Measurements from ENCODE around the gene SIAE. TPM values are rescaled to one million over a fixed set of nuclear protein-coding genes. Genes with fewer than 3 reads are reported as not detected.

The SIAE gene
- total RNA-seq (10 to 100 TPM in 1 of 2 donors, 1 to 10 TPM in 1; 6.8 to 15.0 TPM), total RNA-seq (0.70 to 5.7 reads per million in 2 donors)

- Mint-ChIP-seq H3K4me1 (peaks cover 29% of the 10 kb centered on the region), H3K36me3 (ENCODE audit: low read depth) (no peaks in the 10 kb centered on the region), H3K4me3 (peak within 1 kb of the TSS; percentile 87), H3K27ac (peak within 1 kb of the TSS; percentile 97), H3K27me3 (no peaks in the 10 kb centered on the region)
- no peaks in the 10 kb centered on the region for H3K9me3 ChIP-seq (ENCODE audit: control insufficient read depth, low read length, poor library complexity, severe bottlenecking)
- ATAC-seq (peak; percentile 86), DNase-seq (peak; percentile 73 to 82 (median 76))
These were observed at the start of gene SIAE, which contains the start of gene SPA17 for GRCh38 chr11:124673333-124674167. Gene SIAE, minus strand, starts transcription at chr11:124673739. Its CDS starts 31 bp downstream, at chr11:124673708. Gene SPA17, plus strand, starts transcription at chr11:124673904. Its CDS starts 1,361 bp downstream, at chr11:124675265.

GRCh38 chr11:124722176-124722575, 48.6 kb upstream of the SIAE start:
- H3K36me3 Mint-ChIP-seq (ENCODE audit: low read depth): peaks cover 2% of the 10 kb centered on the region
- H3K4me1 Mint-ChIP-seq: peaks cover 31% of the 10 kb centered on the region
- H3K9me3 ChIP-seq (ENCODE audit: control insufficient read depth, low read length, poor library complexity, severe bottlenecking): no peaks in the 10 kb centered on the region
- no peak overlapping the region for H3K27ac Mint-ChIP-seq
- DNase-seq: no peak
- ATAC-seq: no peak
- peaks cover 76% of the 10 kb centered on the region for H3K27me3 Mint-ChIP-seq
- H3K4me3 Mint-ChIP-seq: no peak overlapping the region

GRCh38 chr11:124719534-124719933, 46.0 kb upstream of the SIAE start:
- ATAC-seq (no peak), DNase-seq (no peak)
- Mint-ChIP-seq H3K27me3 (peaks cover 76% of the 10 kb centered on the region), H3K36me3 (ENCODE audit: low read depth) (no peaks in the 10 kb centered on the region), H3K27ac (no peak overlapping the region), H3K4me1 (peaks cover 23% of the 10 kb centered on the region), H3K4me3 (no peak overlapping the region)
- no peaks in the 10 kb centered on the region for H3K9me3 ChIP-seq (ENCODE audit: control insufficient read depth, low read length, poor library complexity, severe bottlenecking)

GRCh38 chr11:124718801-124719200, 45.3 kb upstream of the SIAE start:
- H3K4me3 Mint-ChIP-seq: peak overlapping the region; percentile 87
- H3K36me3 Mint-ChIP-seq (ENCODE audit: low read depth): no peaks in the 10 kb centered on the region
- no peaks in the 10 kb centered on the region for H3K9me3 ChIP-seq (ENCODE audit: control insufficient read depth, low read length, poor library complexity, severe bottlenecking)
- H3K4me1 Mint-ChIP-seq: peaks cover 23% of the 10 kb centered on the region
- DNase-seq (no peak), ATAC-seq (no peak)
- peaks cover 76% of the 10 kb centered on the region for H3K27me3 Mint-ChIP-seq
- H3K27ac Mint-ChIP-seq: no peak overlapping the region

- H3K4me3 Mint-ChIP-seq: peak overlapping the region; percentile 87
- H3K9me3 ChIP-seq (ENCODE audit: control insufficient read depth, low read length, poor library complexity, severe bottlenecking): peaks cover 1% of the 10 kb centered on the region
- DNase-seq: peak in 1 of 3 donors; percentile 13
- peak overlapping the region; percentile 79 for H3K27ac Mint-ChIP-seq
- H3K36me3 Mint-ChIP-seq (ENCODE audit: low read depth): peaks cover 2% of the 10 kb centered on the region
- peaks cover 23% of the 10 kb centered on the region for H3K4me1 Mint-ChIP-seq
- peaks cover 80% of the 10 kb centered on the region for H3K27me3 Mint-ChIP-seq
- peak; percentile 80 for ATAC-seq
These were observed 44.5 kb upstream of the SIAE start for GRCh38 chr11:124717786-124718651.

- H3K27me3 Mint-ChIP-seq: peaks cover 75% of the 10 kb centered on the region
- peaks cover 3% of the 10 kb centered on the region for H3K36me3 Mint-ChIP-seq (ENCODE audit: low read depth)
- peaks cover 17% of the 10 kb centered on the region for H3K4me1 Mint-ChIP-seq
- DNase-seq: no peak
- no peak for ATAC-seq
- H3K27ac Mint-ChIP-seq: peak overlapping the region; percentile 79
- peaks cover 2% of the 10 kb centered on the region for H3K9me3 ChIP-seq (ENCODE audit: control insufficient read depth, low read length, poor library complexity, severe bottlenecking)
- peak overlapping the region; percentile 87 for H3K4me3 Mint-ChIP-seq
These were observed 43.9 kb upstream of the SIAE start for GRCh38 chr11:124717421-124717785.

GRCh38 chr11:124716591-124716990, 43.1 kb upstream of the SIAE start:
- peaks cover 67% of the 10 kb centered on the region for H3K27me3 Mint-ChIP-seq
- peaks cover 12% of the 10 kb centered on the region for H3K4me1 Mint-ChIP-seq

GRCh38 chr11:124712392-124712791, 38.9 kb upstream of the SIAE start:
- no peak for DNase-seq
- ATAC-seq: no peak
- H3K36me3 Mint-ChIP-seq (ENCODE audit: low read depth): peaks cover 5% of the 10 kb centered on the region
- H3K4me1 Mint-ChIP-seq: peaks cover under 1% of the 10 kb centered on the region
- H3K9me3 ChIP-seq (ENCODE audit: control insufficient read depth, low read length, poor library complexity, severe bottlenecking): peaks cover 4% of the 10 kb centered on the region
- H3K27ac Mint-ChIP-seq: peak overlapping the region; percentile 59
- H3K27me3 Mint-ChIP-seq: peaks cover 35% of the 10 kb centered on the region
- no peak overlapping the region for H3K4me3 Mint-ChIP-seq

More at GRCh38 chr11:124716591-124716990, 43.1 kb upstream of the SIAE start:
- peaks cover 2% of the 10 kb centered on the region for H3K9me3 ChIP-seq (ENCODE audit: control insufficient read depth, low read length, poor library complexity, severe bottlenecking)
- H3K27ac Mint-ChIP-seq: no peak overlapping the region
- ATAC-seq (no peak), DNase-seq (no peak)
- peaks cover 3% of the 10 kb centered on the region for H3K36me3 Mint-ChIP-seq (ENCODE audit: low read depth)
- peak overlapping the region; percentile 25 for H3K4me3 Mint-ChIP-seq

- peaks cover 2% of the 10 kb centered on the region for H3K9me3 ChIP-seq (ENCODE audit: control insufficient read depth, low read length, poor library complexity, severe bottlenecking)
- H3K27ac Mint-ChIP-seq: no peak overlapping the region
- DNase-seq (no peak), ATAC-seq (no peak)
- no peaks in the 10 kb centered on the region for H3K27me3 Mint-ChIP-seq
- peaks cover 3% of the 10 kb centered on the region for H3K36me3 Mint-ChIP-seq (ENCODE audit: low read depth)
- no peak overlapping the region for H3K4me3 Mint-ChIP-seq
- H3K4me1 Mint-ChIP-seq: no peaks in the 10 kb centered on the region
These were observed 34.3 kb upstream of the SIAE start for GRCh38 chr11:124707829-124708228.

GRCh38 chr11:124700028-124700427, 26.5 kb upstream of the SIAE start:
- H3K27me3 Mint-ChIP-seq: no peaks in the 10 kb centered on the region
- no peaks in the 10 kb centered on the region for H3K4me1 Mint-ChIP-seq
- no peak overlapping the region for H3K4me3 Mint-ChIP-seq

GRCh38 chr11:124699547-124699946, 26.0 kb upstream of the SIAE start:
- H3K9me3 ChIP-seq (ENCODE audit: control insufficient read depth, low read length, poor library complexity, severe bottlenecking): no peaks in the 10 kb centered on the region
- H3K36me3 Mint-ChIP-seq (ENCODE audit: low read depth): peaks cover 2% of the 10 kb centered on the region
- no peaks in the 10 kb centered on the region for H3K27me3 Mint-ChIP-seq
- H3K4me1 Mint-ChIP-seq: no peaks in the 10 kb centered on the region
- no peak overlapping the region for H3K27ac Mint-ChIP-seq
- DNase-seq (no peak), ATAC-seq (no peak)
- H3K4me3 Mint-ChIP-seq: no peak overlapping the region

More at GRCh38 chr11:124700028-124700427, 26.5 kb upstream of the SIAE start:
- H3K9me3 ChIP-seq (ENCODE audit: control insufficient read depth, low read length, poor library complexity, severe bottlenecking): no peaks in the 10 kb centered on the region
- Mint-ChIP-seq H3K27ac (no peak overlapping the region), H3K36me3 (ENCODE audit: low read depth) (peaks cover 2% of the 10 kb centered on the region)
- ATAC-seq (no peak), DNase-seq (no peak)

GRCh38 chr11:124693142-124693541, 19.6 kb upstream of the SIAE start:
- no peaks in the 10 kb centered on the region for H3K9me3 ChIP-seq (ENCODE audit: control insufficient read depth, low read length, poor library complexity, severe bottlenecking)
- H3K36me3 Mint-ChIP-seq (ENCODE audit: low read depth): peaks cover 2% of the 10 kb centered on the region
- H3K27me3 Mint-ChIP-seq: no peaks in the 10 kb centered on the region
- no peak overlapping the region for H3K4me3 Mint-ChIP-seq
- DNase-seq: no peak
- no peak overlapping the region for H3K27ac Mint-ChIP-seq
- H3K4me1 Mint-ChIP-seq: no peaks in the 10 kb centered on the region
- no peak for ATAC-seq

- no peak for ATAC-seq
- no peak overlapping the region for H3K4me3 Mint-ChIP-seq
These were observed 8.9 kb upstream of the SIAE start for GRCh38 chr11:124682443-124682842.

More at GRCh38 chr11:124682443-124682842, 8.9 kb upstream of the SIAE start:
- DNase-seq: no peak
- Mint-ChIP-seq H3K27ac (no peak overlapping the region), H3K27me3 (no peaks in the 10 kb centered on the region), H3K36me3 (ENCODE audit: low read depth) (peaks cover 2% of the 10 kb centered on the region), H3K4me1 (no peaks in the 10 kb centered on the region)
- peaks cover 8% of the 10 kb centered on the region for H3K9me3 ChIP-seq (ENCODE audit: control insufficient read depth, low read length, poor library complexity, severe bottlenecking)
